Mucosa of stomach (tissue), 1 donor: Measurements from ENCODE around the gene FGF12.

Experiments used
- H3K27me3 ChIP-seq: one replicate; pipeline ENCODE4 v1.7.0; 2013; ENCODE audit warnings: mild to moderate bottlenecking, low read length; ENCODE audit not compliant: control insufficient read depth, insufficient read depth
- H3K36me3 ChIP-seq: one replicate; pipeline ENCODE4 v1.7.0; 2013; ENCODE audit warnings: low read length; ENCODE audit not compliant: control insufficient read depth, insufficient read depth
- H3K4me1 ChIP-seq: one replicate; pipeline ENCODE4 v1.7.0; 2013; ENCODE audit warnings: mild to moderate bottlenecking, low read length; ENCODE audit not compliant: control insufficient read depth, insufficient read depth
- H3K4me3 ChIP-seq: one replicate; pipeline ENCODE4 v1.7.0; 2013; ENCODE audit warnings: low read length
- H3K9ac ChIP-seq: one replicate; pipeline ENCODE4 v1.7.0; 2013; ENCODE audit warnings: mild to moderate bottlenecking, low read length, moderate library complexity
- H3K9me3 ChIP-seq: one replicate; pipeline ENCODE4 v1.7.0; 2013; ENCODE audit warnings: mild to moderate bottlenecking, low read length, moderate library complexity; ENCODE audit not compliant: control insufficient read depth
- donor health status: Pancreatic carcinoma.

FGF12 gene

GRCh38 chr3:192419312-192419711 lies 308.0 kb downstream of the FGF12 start:
- Histone ChIP-seq H3K4me3 (no peak overlapping the region), H3K36me3 (no peaks in the 10 kb centered on the region), H3K4me1 (no peaks in the 10 kb centered on the region), H3K9me3 (no peaks in the 10 kb centered on the region), H3K27me3 (no peaks in the 10 kb centered on the region), H3K9ac (no peak overlapping the region)

- Histone ChIP-seq H3K27me3 (no peaks in the 10 kb centered on the region), H3K36me3 (no peaks in the 10 kb centered on the region), H3K9ac (no peak overlapping the region), H3K4me3 (no peak overlapping the region), H3K4me1 (no peaks in the 10 kb centered on the region), H3K9me3 (no peaks in the 10 kb centered on the region)
Measured at GRCh38 chr3:192417559-192418055, 309.7 kb downstream of the FGF12 start.

GRCh38 chr3:192417017-192417416 lies 310.3 kb downstream of the FGF12 start:
- H3K9ac ChIP-seq, result no peak overlapping the region
- H3K4me1 ChIP-seq, result no peaks in the 10 kb centered on the region
- H3K36me3 ChIP-seq, result no peaks in the 10 kb centered on the region
- no peaks in the 10 kb centered on the region for H3K9me3 ChIP-seq
- H3K4me3 ChIP-seq, result no peak overlapping the region
- H3K27me3 ChIP-seq, result no peaks in the 10 kb centered on the region

- no peaks in the 10 kb centered on the region for H3K9me3 ChIP-seq
- no peak overlapping the region for H3K4me3 ChIP-seq
- H3K9ac ChIP-seq, result no peak overlapping the region
- peaks cover 22% of the 10 kb centered on the region for H3K27me3 ChIP-seq
- no peaks in the 10 kb centered on the region for H3K36me3 ChIP-seq
- H3K4me1 ChIP-seq, result no peaks in the 10 kb centered on the region
Measured at GRCh38 chr3:192413461-192413860, 313.9 kb downstream of the FGF12 start.

- H3K4me3 ChIP-seq, result no peak overlapping the region
- H3K9ac ChIP-seq, result no peak overlapping the region
- H3K4me1 ChIP-seq, result no peaks in the 10 kb centered on the region
- H3K27me3 ChIP-seq, result peaks cover 39% of the 10 kb centered on the region
- no peaks in the 10 kb centered on the region for H3K9me3 ChIP-seq
- no peaks in the 10 kb centered on the region for H3K36me3 ChIP-seq
Measured at GRCh38 chr3:192410684-192410960, 316.7 kb downstream of the FGF12 start.

- H3K9me3 ChIP-seq, result no peaks in the 10 kb centered on the region
- no peak overlapping the region for H3K4me3 ChIP-seq
- peaks cover 39% of the 10 kb centered on the region for H3K27me3 ChIP-seq
- H3K36me3 ChIP-seq, result no peaks in the 10 kb centered on the region
- no peaks in the 10 kb centered on the region for H3K4me1 ChIP-seq
- no peak overlapping the region for H3K9ac ChIP-seq
Measured at GRCh38 chr3:192409838-192410683, 317.3 kb downstream of the FGF12 start.

GRCh38 chr3:192409201-192409837 lies 318.0 kb downstream of the FGF12 start:
- H3K27me3 ChIP-seq, result peaks cover 39% of the 10 kb centered on the region
- H3K4me3 ChIP-seq, result no peak overlapping the region
- no peak overlapping the region for H3K9ac ChIP-seq
- H3K9me3 ChIP-seq, result no peaks in the 10 kb centered on the region
- H3K36me3 ChIP-seq, result no peaks in the 10 kb centered on the region
- H3K4me1 ChIP-seq, result no peaks in the 10 kb centered on the region

- H3K4me3 ChIP-seq, result no peak overlapping the region
Measured at GRCh38 chr3:192408647-192409200, 318.6 kb downstream of the FGF12 start.

GRCh38 chr3:192408007-192408646 lies 319.2 kb downstream of the FGF12 start:
- Histone ChIP-seq H3K4me1 (no peaks in the 10 kb centered on the region), H3K36me3 (no peaks in the 10 kb centered on the region), H3K9ac (no peak overlapping the region), H3K4me3 (no peak overlapping the region), H3K9me3 (no peaks in the 10 kb centered on the region), H3K27me3 (peaks cover 39% of the 10 kb centered on the region)

More at GRCh38 chr3:192408647-192409200, 318.6 kb downstream of the FGF12 start:
- Histone ChIP-seq H3K9ac (no peak overlapping the region), H3K36me3 (no peaks in the 10 kb centered on the region), H3K4me1 (no peaks in the 10 kb centered on the region), H3K9me3 (no peaks in the 10 kb centered on the region), H3K27me3 (peaks cover 39% of the 10 kb centered on the region)

- Histone ChIP-seq H3K9ac (no peak overlapping the region), H3K4me1 (no peaks in the 10 kb centered on the region), H3K9me3 (no peaks in the 10 kb centered on the region), H3K36me3 (no peaks in the 10 kb centered on the region), H3K27me3 (no peaks in the 10 kb centered on the region), H3K4me3 (no peak overlapping the region)
Measured at GRCh38 chr3:192399767-192400166, 327.6 kb downstream of the FGF12 start.

- Histone ChIP-seq H3K9me3 (no peaks in the 10 kb centered on the region), H3K9ac (no peak overlapping the region), H3K27me3 (no peaks in the 10 kb centered on the region), H3K4me3 (no peak overlapping the region), H3K4me1 (no peaks in the 10 kb centered on the region), H3K36me3 (no peaks in the 10 kb centered on the region)
Measured at GRCh38 chr3:192397012-192397411, 330.3 kb downstream of the FGF12 start.

GRCh38 chr3:192395506-192395905 lies 331.8 kb downstream of the FGF12 start:
- H3K9me3 ChIP-seq, result no peaks in the 10 kb centered on the region
- H3K4me1 ChIP-seq, result no peaks in the 10 kb centered on the region

More at GRCh38 chr3:192395506-192395905, 331.8 kb downstream of the FGF12 start:
- no peak overlapping the region for H3K9ac ChIP-seq
- H3K4me3 ChIP-seq, result no peak overlapping the region
- H3K36me3 ChIP-seq, result no peaks in the 10 kb centered on the region
- no peaks in the 10 kb centered on the region for H3K27me3 ChIP-seq
